ENCODE data around the gene ACP3. TPM values are rescaled to one million over a fixed set of nuclear protein-coding genes. Genes with fewer than 3 reads are reported as not detected.

ACP3 gene
- total RNA-seq, 1 experiment from 2014 or later = 0.71 TPM

DNA sequence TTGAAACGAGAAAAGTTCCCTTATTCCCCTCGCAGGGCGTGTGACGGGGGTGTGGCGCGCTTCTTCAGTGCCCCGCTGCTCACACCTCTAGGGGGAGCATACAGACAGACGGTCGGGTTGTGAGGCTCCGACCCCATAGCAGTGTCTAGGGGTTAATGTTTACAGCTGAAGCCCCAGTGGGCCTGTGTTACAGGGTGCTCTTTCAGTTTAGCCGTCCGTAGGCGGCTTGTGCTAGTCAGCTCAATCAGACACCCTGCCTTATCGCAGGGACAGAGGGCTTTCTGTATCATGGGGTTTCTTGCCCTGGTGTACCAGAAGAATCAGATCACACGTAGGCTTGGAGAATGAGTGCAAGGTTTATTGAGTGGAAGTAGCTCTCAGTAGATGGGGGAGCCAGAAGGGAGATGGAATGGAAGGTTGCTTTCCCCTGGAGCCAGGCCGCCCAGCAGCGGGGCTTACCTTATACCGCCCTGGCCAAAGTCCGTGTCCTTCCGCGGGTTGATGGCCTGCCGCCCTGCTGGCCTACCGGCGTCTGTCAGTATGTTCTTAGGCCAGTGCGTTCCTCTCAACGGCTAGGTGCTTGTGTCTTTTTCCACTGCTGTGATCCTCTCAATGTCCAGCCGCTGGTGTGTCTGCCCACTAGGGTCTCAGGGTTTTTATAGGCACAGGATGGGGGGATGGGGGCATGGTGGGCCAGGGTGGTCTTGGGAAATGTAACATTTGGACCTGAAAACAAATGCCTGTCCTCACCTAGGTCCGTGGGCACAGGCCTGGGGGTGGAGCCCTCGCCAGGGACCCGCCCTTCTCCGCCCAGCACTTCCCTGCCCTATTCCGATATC is 32.2 kb upstream of the ACP3 start:
- Histone ChIP-seq H3K79me2 (ENCODE audit: low read length) (no peaks in the 10 kb centered on the region), H2AFZ (ENCODE audit: low read length) (no peak overlapping the region), H3K4me2 (ENCODE audit: low read depth, low read length, poor library complexity, severe bottlenecking) (no peak overlapping the region), H3K4me3 (ENCODE audit: low read length) (no peak overlapping the region), H3K4me1 (ENCODE audit: low read length) (no peaks in the 10 kb centered on the region), H3K36me3 (ENCODE audit: insufficient read depth, low read length) (no peaks in the 10 kb centered on the region), H3K27ac (ENCODE audit: low read length) (no peak overlapping the region), H3K9me2 (replicated peaks; ENCODE audit: insufficient read depth, low read length) (no peaks in the 10 kb centered on the region), H3K9ac (ENCODE audit: low read length) (no peak overlapping the region), H3K9me3 (ENCODE audit: low read length) (no peaks in the 10 kb centered on the region), H3K27me3 (ENCODE audit: low read length) (no peaks in the 10 kb centered on the region), H4K20me1 (ENCODE audit: insufficient read depth, low read depth, low read length) (no peaks in the 10 kb centered on the region)
- DNase-seq = peak; percentile 50

DNA sequence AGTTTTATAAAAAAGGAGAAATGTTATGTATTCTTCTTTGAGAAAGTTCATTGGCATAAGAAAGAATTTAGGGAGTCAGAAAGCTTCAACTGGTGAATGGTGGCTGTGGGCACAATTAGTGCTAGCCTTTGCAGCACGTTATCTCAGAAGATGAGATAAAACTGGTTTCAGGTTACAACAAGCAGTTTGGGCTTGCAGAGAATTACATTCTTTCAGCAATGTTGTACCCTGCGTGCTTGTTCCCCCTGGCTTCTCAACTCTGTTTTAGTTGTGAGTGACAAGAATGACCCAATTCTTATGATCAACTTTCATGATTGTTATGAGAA is 31.6 kb upstream of the ACP3 start:
- Histone ChIP-seq H3K4me2 (ENCODE audit: low read depth, low read length, poor library complexity, severe bottlenecking) (no peak overlapping the region), H3K27ac (ENCODE audit: low read length) (no peak overlapping the region), H3K9me3 (ENCODE audit: low read length) (no peaks in the 10 kb centered on the region)

DNA sequence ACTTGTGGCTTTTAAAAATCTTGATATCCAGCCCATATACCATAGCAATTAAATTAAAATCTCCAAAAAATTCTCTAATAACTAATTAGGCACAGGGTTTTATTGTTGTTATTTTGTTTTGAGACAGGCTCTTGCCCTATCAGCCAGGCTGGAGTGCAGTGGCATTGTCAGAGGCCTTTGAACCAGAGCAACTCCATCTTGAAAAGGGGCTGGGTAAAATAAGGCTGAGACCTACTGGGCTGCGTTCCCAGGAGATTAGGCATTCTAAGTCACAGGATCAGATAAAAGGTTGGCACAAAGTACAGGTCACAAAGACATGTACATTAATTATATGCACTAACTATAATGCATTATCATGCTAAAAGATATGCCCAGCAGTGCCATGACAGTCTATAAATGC is 31.2 kb upstream of the ACP3 start:
- no peak overlapping the region for H2AFZ ChIP-seq (ENCODE audit: low read length)
- no peak overlapping the region for H3K4me2 ChIP-seq (ENCODE audit: low read depth, low read length, poor library complexity, severe bottlenecking)
- H3K79me2 ChIP-seq (ENCODE audit: low read length) = no peaks in the 10 kb centered on the region
- no peak overlapping the region for H3K27ac ChIP-seq (ENCODE audit: low read length)
- no peak overlapping the region for H3K9ac ChIP-seq (ENCODE audit: low read length)
- no peak for DNase-seq
- H3K4me1 ChIP-seq (ENCODE audit: low read length) = no peaks in the 10 kb centered on the region
- no peaks in the 10 kb centered on the region for H3K27me3 ChIP-seq (ENCODE audit: low read length)
- H3K4me3 ChIP-seq (ENCODE audit: low read length) = no peak overlapping the region
- no peaks in the 10 kb centered on the region for H3K9me3 ChIP-seq (ENCODE audit: low read length)
- H3K36me3 ChIP-seq (ENCODE audit: insufficient read depth, low read length) = no peaks in the 10 kb centered on the region
- H4K20me1 ChIP-seq (ENCODE audit: insufficient read depth, low read depth, low read length) = no peaks in the 10 kb centered on the region
- H3K9me2 ChIP-seq (replicated peaks; ENCODE audit: insufficient read depth, low read length) = no peaks in the 10 kb centered on the region

More for the DNA sequence above, 31.6 kb upstream of the ACP3 start:
- no peaks in the 10 kb centered on the region for H4K20me1 ChIP-seq (ENCODE audit: insufficient read depth, low read depth, low read length)
- DNase-seq = no peak
- H3K4me1 ChIP-seq (ENCODE audit: low read length) = no peaks in the 10 kb centered on the region
- H3K36me3 ChIP-seq (ENCODE audit: insufficient read depth, low read length) = no peaks in the 10 kb centered on the region
- H3K79me2 ChIP-seq (ENCODE audit: low read length) = no peaks in the 10 kb centered on the region
- no peak overlapping the region for H3K9ac ChIP-seq (ENCODE audit: low read length)
- no peaks in the 10 kb centered on the region for H3K9me2 ChIP-seq (replicated peaks; ENCODE audit: insufficient read depth, low read length)
- H3K27me3 ChIP-seq (ENCODE audit: low read length) = no peaks in the 10 kb centered on the region
- no peak overlapping the region for H3K4me3 ChIP-seq (ENCODE audit: low read length)
- H2AFZ ChIP-seq (ENCODE audit: low read length) = no peak overlapping the region

DNA sequence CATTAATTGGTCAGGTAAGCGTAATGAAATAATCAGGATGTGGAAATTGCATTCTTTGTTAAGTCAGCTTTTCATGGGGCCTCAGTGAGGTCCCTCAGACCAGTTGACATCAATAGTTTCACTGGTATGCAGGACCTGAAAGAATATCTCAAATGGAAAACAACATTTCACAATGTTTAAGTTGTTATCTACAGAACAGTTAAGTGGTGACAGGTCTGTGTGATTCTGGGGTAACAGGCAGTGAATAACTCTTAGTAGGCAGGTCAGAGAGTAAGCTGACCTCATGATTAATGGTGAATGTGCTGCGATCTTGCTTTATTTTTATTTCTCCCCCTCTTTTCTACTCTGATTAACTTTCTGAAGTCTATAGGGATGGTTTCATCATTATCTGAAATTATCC is 28.9 kb upstream of the ACP3 start:
- DNase-seq = no peak
- Histone ChIP-seq H3K9me2 (replicated peaks; ENCODE audit: insufficient read depth, low read length) (no peaks in the 10 kb centered on the region), H3K27ac (ENCODE audit: low read length) (no peak overlapping the region), H3K4me2 (ENCODE audit: low read depth, low read length, poor library complexity, severe bottlenecking) (no peak overlapping the region), H3K79me2 (ENCODE audit: low read length) (no peaks in the 10 kb centered on the region), H3K36me3 (ENCODE audit: insufficient read depth, low read length) (no peaks in the 10 kb centered on the region), H3K27me3 (ENCODE audit: low read length) (no peaks in the 10 kb centered on the region), H3K4me1 (ENCODE audit: low read length) (no peaks in the 10 kb centered on the region), H4K20me1 (ENCODE audit: insufficient read depth, low read depth, low read length) (no peaks in the 10 kb centered on the region), H3K9me3 (ENCODE audit: low read length) (no peaks in the 10 kb centered on the region), H2AFZ (ENCODE audit: low read length) (no peak overlapping the region), H3K4me3 (ENCODE audit: low read length) (no peak overlapping the region), H3K9ac (ENCODE audit: low read length) (no peak overlapping the region)

DNA sequence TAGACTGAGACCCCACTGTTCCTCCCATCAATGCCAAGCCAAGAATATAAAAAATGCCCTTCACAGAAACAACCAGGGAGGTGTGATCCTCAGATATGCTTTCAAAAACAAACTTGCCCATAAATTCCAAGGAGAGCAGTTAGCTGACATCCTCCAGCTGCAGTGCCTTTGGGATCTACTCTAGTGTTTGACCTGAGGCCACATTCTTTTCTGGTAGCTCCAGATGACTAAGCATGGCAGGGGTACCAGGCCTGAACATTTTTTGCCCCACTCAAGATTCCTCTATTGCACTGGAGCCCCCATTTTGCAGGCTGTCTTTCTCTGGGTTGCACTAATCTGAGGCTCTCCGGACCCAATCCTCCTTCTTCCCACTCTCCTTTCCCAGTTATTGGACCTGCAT is 27.9 kb upstream of the ACP3 start:
- Histone ChIP-seq H3K4me2 (ENCODE audit: low read depth, low read length, poor library complexity, severe bottlenecking) (no peak overlapping the region), H3K27ac (ENCODE audit: low read length) (no peak overlapping the region), H3K9me3 (ENCODE audit: low read length) (no peaks in the 10 kb centered on the region), H2AFZ (ENCODE audit: low read length) (no peak overlapping the region), H3K4me3 (ENCODE audit: low read length) (no peak overlapping the region), H3K4me1 (ENCODE audit: low read length) (no peaks in the 10 kb centered on the region), H3K27me3 (ENCODE audit: low read length) (no peaks in the 10 kb centered on the region), H3K36me3 (ENCODE audit: insufficient read depth, low read length) (no peaks in the 10 kb centered on the region), H4K20me1 (ENCODE audit: insufficient read depth, low read depth, low read length) (no peaks in the 10 kb centered on the region), H3K79me2 (ENCODE audit: low read length) (no peaks in the 10 kb centered on the region), H3K9me2 (replicated peaks; ENCODE audit: insufficient read depth, low read length) (no peaks in the 10 kb centered on the region), H3K9ac (ENCODE audit: low read length) (no peak overlapping the region)
- DNase-seq = no peak

DNA sequence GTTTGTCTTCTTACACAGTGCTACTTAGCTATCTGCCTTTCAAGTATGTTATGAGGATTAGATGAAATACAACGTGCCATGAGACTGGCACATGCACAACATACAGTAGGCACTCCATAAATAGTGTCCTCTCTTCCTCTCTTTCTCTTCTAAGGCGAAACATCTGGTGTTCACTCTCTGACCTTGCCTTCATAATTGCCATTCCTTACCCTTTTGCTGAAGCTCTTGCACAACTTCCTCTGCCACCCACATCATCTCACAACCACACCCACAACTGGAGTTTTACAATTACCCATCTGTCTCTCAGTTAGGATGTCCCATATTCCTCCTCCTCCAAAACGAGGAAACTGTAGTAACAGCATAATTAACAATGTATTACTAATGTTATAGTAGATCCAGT is 26.4 kb upstream of the ACP3 start:
- Histone ChIP-seq H3K4me2 (ENCODE audit: low read depth, low read length, poor library complexity, severe bottlenecking) (no peak overlapping the region), H4K20me1 (ENCODE audit: insufficient read depth, low read depth, low read length) (no peaks in the 10 kb centered on the region), H3K27ac (ENCODE audit: low read length) (no peak overlapping the region), H3K79me2 (ENCODE audit: low read length) (no peaks in the 10 kb centered on the region), H3K4me1 (ENCODE audit: low read length) (no peaks in the 10 kb centered on the region), H2AFZ (ENCODE audit: low read length) (no peak overlapping the region), H3K9me3 (ENCODE audit: low read length) (no peaks in the 10 kb centered on the region), H3K9ac (ENCODE audit: low read length) (no peak overlapping the region), H3K27me3 (ENCODE audit: low read length) (no peaks in the 10 kb centered on the region), H3K36me3 (ENCODE audit: insufficient read depth, low read length) (no peaks in the 10 kb centered on the region), H3K9me2 (replicated peaks; ENCODE audit: insufficient read depth, low read length) (no peaks in the 10 kb centered on the region), H3K4me3 (ENCODE audit: low read length) (no peak overlapping the region)
- DNase-seq = no peak

DNA sequence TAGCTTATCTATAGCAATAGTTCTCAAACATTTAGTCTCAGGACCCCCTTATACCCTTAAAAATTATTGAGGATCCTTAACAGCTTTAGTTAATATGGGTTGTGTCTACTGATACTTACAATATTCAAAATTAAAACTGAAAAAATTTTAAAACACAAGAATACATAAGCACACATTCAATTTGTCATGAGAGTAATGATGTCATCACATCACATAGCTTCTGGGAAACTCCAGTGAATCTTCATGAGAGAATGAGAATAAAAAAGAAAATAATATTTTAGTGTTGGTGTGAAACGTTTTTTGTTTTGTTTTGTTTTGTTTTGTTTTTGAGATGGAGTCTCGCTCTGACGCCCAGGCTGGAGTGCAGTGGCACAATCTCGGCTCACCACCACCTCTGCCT is 25.2 kb upstream of the ACP3 start:
- no peak for DNase-seq
- Histone ChIP-seq H4K20me1 (ENCODE audit: insufficient read depth, low read depth, low read length) (no peaks in the 10 kb centered on the region), H3K9me2 (replicated peaks; ENCODE audit: insufficient read depth, low read length) (no peaks in the 10 kb centered on the region), H3K27ac (ENCODE audit: low read length) (no peak overlapping the region), H3K9me3 (ENCODE audit: low read length) (no peaks in the 10 kb centered on the region), H2AFZ (ENCODE audit: low read length) (no peak overlapping the region), H3K36me3 (ENCODE audit: insufficient read depth, low read length) (no peaks in the 10 kb centered on the region), H3K79me2 (ENCODE audit: low read length) (no peaks in the 10 kb centered on the region), H3K4me1 (ENCODE audit: low read length) (no peaks in the 10 kb centered on the region), H3K4me3 (ENCODE audit: low read length) (no peak overlapping the region), H3K27me3 (ENCODE audit: low read length) (no peaks in the 10 kb centered on the region), H3K9ac (ENCODE audit: low read length) (no peak overlapping the region), H3K4me2 (ENCODE audit: low read depth, low read length, poor library complexity, severe bottlenecking) (no peak overlapping the region)

DNA sequence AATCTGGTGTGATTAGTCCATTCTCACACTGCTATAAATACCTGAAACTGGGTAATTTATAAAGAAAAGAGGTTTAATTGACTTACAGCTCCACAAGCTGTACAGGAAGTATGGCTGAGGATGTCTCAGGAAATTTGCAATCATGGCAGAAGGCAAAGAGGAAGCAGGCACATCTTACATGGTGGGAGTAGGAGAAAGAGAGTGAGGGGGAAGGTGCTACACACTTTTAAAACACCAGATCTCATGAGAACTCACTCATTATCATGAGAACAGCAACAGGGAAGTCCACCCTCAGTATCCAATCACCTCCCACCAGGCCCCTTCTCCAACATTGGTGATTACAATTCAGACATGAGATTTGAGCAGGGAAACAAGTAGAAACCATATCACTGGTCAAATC is 24.0 kb upstream of the ACP3 start:
- Histone ChIP-seq H3K9me2 (replicated peaks; ENCODE audit: insufficient read depth, low read length) (no peaks in the 10 kb centered on the region), H3K27me3 (ENCODE audit: low read length) (no peaks in the 10 kb centered on the region), H3K27ac (ENCODE audit: low read length) (no peak overlapping the region), H3K9me3 (ENCODE audit: low read length) (no peaks in the 10 kb centered on the region), H3K9ac (ENCODE audit: low read length) (no peak overlapping the region), H2AFZ (ENCODE audit: low read length) (no peak overlapping the region), H3K4me1 (ENCODE audit: low read length) (no peaks in the 10 kb centered on the region), H3K36me3 (ENCODE audit: insufficient read depth, low read length) (no peaks in the 10 kb centered on the region), H4K20me1 (ENCODE audit: insufficient read depth, low read depth, low read length) (no peaks in the 10 kb centered on the region), H3K4me3 (ENCODE audit: low read length) (no peak overlapping the region), H3K79me2 (ENCODE audit: low read length) (no peaks in the 10 kb centered on the region), H3K4me2 (ENCODE audit: low read depth, low read length, poor library complexity, severe bottlenecking) (no peak overlapping the region)
- DNase-seq = no peak

All from Karpas-422 (cell line).